Inflammatory macrophage treated with lipopolysaccharide for 4 hours (primary cell): Measurements from ENCODE around the gene UBAC2.

Experiments
- DNase-seq: peaks from one replicate; pipeline ENCODE4 v3.0.0-alpha.2; 2020

The UBAC2 gene, protein sequence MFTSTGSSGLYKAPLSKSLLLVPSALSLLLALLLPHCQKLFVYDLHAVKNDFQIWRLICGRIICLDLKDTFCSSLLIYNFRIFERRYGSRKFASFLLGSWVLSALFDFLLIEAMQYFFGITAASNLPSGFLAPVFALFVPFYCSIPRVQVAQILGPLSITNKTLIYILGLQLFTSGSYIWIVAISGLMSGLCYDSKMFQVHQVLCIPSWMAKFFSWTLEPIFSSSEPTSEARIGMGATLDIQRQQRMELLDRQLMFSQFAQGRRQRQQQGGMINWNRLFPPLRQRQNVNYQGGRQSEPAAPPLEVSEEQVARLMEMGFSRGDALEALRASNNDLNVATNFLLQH

GRCh38 chr13:99200432-99201167 lies at the start of gene UBAC2:
TSS of gene UBAC2 (plus strand) at chr13:99200854. CDS start at chr13:99200909, 55 bp downstream.
- DNase-seq, result peak; percentile 96

- DNase-seq, result no peak
Observed at GRCh38 chr13:99151516-99151915, 49.1 kb upstream of the UBAC2 start.

- no peak for DNase-seq
Observed at GRCh38 chr13:99153219-99153618, 47.4 kb upstream of the UBAC2 start.

DNA sequence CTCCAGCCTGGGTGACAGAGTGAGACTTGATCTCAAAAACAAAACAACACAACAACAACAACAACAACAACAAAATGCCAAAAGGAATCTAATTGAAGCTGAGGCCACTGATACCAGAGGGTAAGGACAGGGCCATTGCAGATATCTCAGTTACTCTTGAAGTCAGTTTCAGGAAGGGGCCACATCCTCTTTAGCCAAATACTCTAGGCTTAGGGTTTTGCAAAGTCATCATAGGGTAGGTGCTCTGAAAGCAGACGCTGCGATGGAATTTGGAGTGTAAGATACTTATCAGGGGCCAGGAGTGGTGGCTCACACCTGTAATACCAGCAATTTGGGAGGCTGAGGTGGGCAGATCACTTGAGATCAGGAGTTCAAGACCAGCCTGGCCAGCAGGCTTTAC lies 46.6 kb upstream of the UBAC2 start:
- peak; percentile 13 for DNase-seq

GRCh38 chr13:99155821-99156220 lies 44.8 kb upstream of the UBAC2 start:
- DNase-seq, result no peak

DNA sequence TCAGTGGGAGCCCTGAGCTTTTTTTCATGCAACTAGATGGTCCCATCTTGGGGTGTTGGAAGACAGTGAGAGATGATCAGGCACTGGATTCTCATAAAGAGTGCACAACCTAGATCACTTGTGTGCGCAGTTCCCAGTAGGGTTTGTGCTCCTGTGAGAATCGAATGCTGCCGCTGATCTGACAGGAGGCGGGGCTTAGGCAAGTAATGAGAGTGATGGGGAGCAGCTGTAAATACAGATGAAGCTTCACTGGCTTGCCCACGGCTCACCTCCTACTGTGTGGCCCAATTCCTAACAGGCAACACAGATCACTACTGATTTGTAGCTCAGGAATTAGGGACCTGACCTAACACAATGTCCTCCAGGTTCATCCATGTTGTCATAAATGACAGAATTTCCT lies 43.6 kb upstream of the UBAC2 start:
- no peak for DNase-seq

GRCh38 chr13:99158846-99159245 lies 41.8 kb upstream of the UBAC2 start:
- DNase-seq, result no peak

GRCh38 chr13:99159331-99160061 lies 41.2 kb upstream of the UBAC2 start:
- DNase-seq, result no peak

GRCh38 chr13:99160415-99160814 lies 40.2 kb upstream of the UBAC2 start:
- DNase-seq, result no peak

- DNase-seq, result no peak
Observed at GRCh38 chr13:99161512-99161911, 39.1 kb upstream of the UBAC2 start.

GRCh38 chr13:99162567-99163361 lies 37.9 kb upstream of the UBAC2 start:
- no peak for DNase-seq

DNA sequence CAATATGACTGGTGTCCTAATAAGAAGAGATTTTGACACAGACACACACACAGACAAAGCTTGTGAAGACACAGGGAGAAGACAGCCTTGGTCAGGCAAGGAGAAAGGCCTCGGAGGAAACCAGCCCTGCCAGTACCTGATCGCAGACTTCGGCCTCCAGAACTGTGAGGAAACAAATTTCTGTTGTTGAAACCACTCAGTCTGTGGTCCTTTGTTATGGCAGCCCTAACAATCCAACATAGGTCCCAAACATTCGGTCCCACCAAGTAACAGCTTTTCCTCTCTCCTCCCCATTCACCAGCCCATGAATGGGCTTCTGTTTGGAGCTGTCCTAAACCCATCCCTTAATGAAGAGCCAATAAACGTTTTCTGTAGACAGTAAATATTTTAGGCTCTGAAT lies 36.4 kb upstream of the UBAC2 start:
- DNase-seq, result no peak

GRCh38 chr13:99165753-99166587 lies 34.7 kb upstream of the UBAC2 start:
- DNase-seq, result peak; percentile 18

DNA sequence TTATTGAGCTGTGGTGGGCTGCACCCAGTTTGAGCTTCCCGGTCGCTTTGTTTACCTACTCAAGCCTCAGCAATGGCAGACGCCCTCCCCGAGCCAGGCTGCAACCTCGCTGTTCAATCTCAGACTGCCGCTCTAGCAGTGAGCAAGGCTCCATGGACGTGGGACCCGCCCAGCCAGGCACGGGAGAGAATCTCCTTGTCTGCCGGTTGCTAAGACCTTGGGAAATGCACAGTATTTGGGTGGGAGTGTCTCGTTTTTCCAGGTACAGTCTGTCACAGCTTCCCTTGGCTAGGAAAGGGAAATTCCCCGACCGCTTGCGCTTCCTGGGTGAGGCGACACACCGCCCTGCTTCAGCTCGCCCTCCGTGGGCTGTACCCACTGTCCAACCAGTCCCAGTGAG lies 27.7 kb upstream of the UBAC2 start:
- DNase-seq, result no peak

GRCh38 chr13:99173606-99174005 lies 27.0 kb upstream of the UBAC2 start:
- DNase-seq, result no peak

DNA sequence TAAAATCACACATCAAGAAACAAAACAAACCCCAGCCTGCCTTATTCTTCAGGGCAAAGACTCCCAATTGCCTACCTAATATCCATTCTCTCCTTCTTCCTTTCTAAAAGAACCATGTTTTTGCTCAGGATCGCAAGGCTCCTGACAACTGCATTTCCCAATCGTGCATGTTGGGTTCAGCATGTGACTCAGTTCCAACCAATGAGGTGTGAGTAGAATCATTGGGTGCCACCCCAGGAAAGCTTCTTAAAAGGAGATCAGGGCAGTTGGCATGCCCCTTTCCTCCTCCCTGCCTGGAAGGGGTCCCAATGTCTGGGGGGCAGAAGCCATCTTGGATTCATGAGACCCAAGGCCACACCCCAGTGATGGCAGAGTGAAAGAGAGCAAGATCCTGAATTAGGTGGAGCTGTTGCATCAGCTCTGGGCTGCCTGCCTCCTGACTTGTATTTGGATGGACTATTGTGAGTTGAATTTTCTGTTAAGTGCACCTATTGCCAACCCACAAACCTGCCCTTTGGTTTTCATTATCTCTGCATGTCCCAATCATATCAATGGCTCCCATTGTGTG lies 26.0 kb upstream of the UBAC2 start:
- peak; percentile 18 for DNase-seq

GRCh38 chr13:99176309-99177276 lies 24.1 kb upstream of the UBAC2 start:
- DNase-seq, result peak; percentile 46

GRCh38 chr13:99178636-99179035 lies 22.0 kb upstream of the UBAC2 start:
- DNase-seq, result peak; percentile 23

- no peak for DNase-seq
Observed at GRCh38 chr13:99179460-99179859, 21.2 kb upstream of the UBAC2 start.

DNA sequence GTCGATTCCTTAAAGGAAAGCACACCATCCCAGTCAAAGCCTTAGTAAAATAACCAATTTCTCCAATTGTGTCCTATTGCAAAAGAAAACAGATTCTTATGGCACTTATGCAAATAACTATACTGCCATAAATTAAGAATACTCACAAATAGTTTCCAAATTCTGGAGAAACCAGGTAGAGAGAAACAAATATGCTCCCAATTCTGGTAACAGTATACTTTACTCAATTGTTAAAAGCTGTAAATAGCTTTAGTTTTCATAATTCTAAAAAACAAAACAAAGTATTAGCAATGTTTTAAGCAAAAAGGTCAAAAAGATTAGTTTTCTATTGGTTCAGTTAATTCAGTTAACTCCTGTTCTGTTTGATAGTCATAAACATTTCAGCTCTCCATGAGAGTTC lies 18.2 kb upstream of the UBAC2 start:
- no peak for DNase-seq
